IPS DF 6.9 (cell line): ENCODE measurements around the gene CFAP77.

ENCODE experiments used
- DNase-seq: peaks from one replicate; pipeline ENCODE4 v3.0.0-alpha.2; 2013; ENCODE audit warnings: low read depth, low spot score
- H3K27ac ChIP-seq: one replicate; pipeline ENCODE4 v1.5.1; 2013; ENCODE audit warnings: low read length, control low read depth
- H3K27me3 ChIP-seq: 2 replicates; pipeline ENCODE4 v1.6.1; 2013; ENCODE audit warnings: mild to moderate bottlenecking, low read length; ENCODE audit not compliant: control insufficient read depth, insufficient read depth
- H3K36me3 ChIP-seq: 2 replicates; pipeline ENCODE4 v1.6.1; 2013; ENCODE audit warnings: low read length; ENCODE audit not compliant: control insufficient read depth, insufficient read depth
- H3K4me1 ChIP-seq: 2 replicates; pipeline ENCODE4 v1.6.1; 2013; ENCODE audit warnings: low read length; ENCODE audit not compliant: control insufficient read depth, insufficient read depth
- H3K4me3 ChIP-seq: 2 replicates; pipeline ENCODE4 v1.5.1; 2013; ENCODE audit warnings: mild to moderate bottlenecking, low read length
- H3K9me3 ChIP-seq: 2 replicates; pipeline ENCODE4 v1.6.1; 2013; ENCODE audit warnings: low read length, inconsistent platforms; ENCODE audit not compliant: control insufficient read depth, insufficient read depth
- WGBS: extraction: QIAGEN DNeasy Blood & Tissue Kit; methylation state at CpG from one replicate; pipeline ENCODE4 v1.1.7; 2013; ENCODE audit warnings: mixed read lengths, missing lambda C conversion rate; ENCODE audit not compliant: insufficient read length, insufficient coverage; 5-methylcytosine and 5-hydroxymethylcytosine counted together

CFAP77 gene

DNA sequence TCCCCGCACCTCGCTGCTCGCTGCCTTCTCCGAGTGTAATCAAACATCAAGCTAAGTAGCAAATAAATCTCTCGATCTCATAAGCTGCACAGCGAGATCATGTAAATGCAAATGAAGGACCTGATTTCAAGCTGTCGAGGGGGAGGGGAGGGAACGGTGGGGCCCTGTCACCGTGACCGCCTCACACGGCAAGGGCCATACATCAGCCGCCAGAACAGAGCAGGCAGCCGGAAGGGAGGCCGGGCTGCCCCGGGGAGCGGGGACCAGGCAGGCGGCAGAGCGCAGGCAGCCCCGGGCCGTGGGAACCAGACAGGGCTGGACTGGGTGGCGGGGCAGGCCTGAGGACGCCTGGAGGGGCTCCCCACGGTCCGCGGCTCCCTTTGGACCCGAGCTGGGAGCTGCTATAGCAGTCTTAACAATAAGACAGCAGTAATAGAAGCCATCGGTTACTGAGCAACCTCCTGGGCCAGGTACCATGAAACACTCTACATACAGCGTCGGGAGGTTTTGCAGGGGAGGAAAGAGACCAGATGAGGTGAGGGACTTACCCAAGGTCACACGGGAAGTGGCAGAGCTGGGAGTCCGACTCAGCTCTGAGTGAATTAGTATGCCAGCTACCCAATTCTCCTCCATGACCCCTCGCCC lies 76.8 kb downstream of the CFAP77 start:
- H3K4me3 ChIP-seq: no peak overlapping the region
- no peaks in the 10 kb centered on the region for H3K27me3 ChIP-seq
- no peak for DNase-seq
- H3K27ac ChIP-seq: no peak overlapping the region
- no peaks in the 10 kb centered on the region for H3K36me3 ChIP-seq
- WGBS: no CpG with 5 or more reads among the region's 32 CpGs
- H3K4me1 ChIP-seq: peaks cover 6% of the 10 kb centered on the region; the same call in 1 of the 2 replicates
- H3K9me3 ChIP-seq: no peaks in the 10 kb centered on the region

DNA sequence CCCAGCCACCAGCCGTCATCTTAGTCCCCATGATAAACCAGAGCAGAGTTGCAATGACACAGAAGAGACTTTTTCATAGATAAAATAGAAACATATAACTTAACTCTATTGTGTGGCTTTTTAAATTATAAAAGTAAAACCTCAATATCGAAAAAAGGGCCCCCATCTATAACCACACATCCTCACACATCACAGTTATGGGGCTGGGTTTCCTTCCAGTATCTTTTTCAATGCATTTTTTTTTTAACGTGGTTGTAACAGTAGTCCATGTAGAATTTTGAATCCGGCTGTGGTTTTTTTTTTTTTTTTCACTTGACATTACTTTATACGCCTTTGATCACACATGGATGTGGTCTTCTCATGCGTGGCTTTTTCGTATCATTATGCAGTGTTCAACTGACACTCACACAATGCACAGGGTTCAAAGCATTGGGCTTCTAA lies 77.4 kb downstream of the CFAP77 start:
- H3K27ac ChIP-seq: no peak overlapping the region
- H3K4me3 ChIP-seq: no peak overlapping the region
- no peaks in the 10 kb centered on the region for H3K36me3 ChIP-seq
- no peaks in the 10 kb centered on the region for H3K27me3 ChIP-seq
- no CpG with 5 or more reads among the region's 7 CpGs for WGBS
- peaks cover 6% of the 10 kb centered on the region; the same call in 1 of the 2 replicates for H3K4me1 ChIP-seq
- no peak for DNase-seq
- no peaks in the 10 kb centered on the region for H3K9me3 ChIP-seq

GRCh38 chr9:132487980-132488535 lies 78.0 kb downstream of the CFAP77 start:
- Histone ChIP-seq H3K27ac (no peak overlapping the region), H3K4me3 (no peak overlapping the region), H3K27me3 (no peaks in the 10 kb centered on the region), H3K36me3 (no peaks in the 10 kb centered on the region), H3K4me1 (peaks cover 6% of the 10 kb centered on the region; the same call in 1 of the 2 replicates), H3K9me3 (no peaks in the 10 kb centered on the region)
- no CpG with 5 or more reads among the region's 7 CpGs for WGBS
- DNase-seq: no peak

- DNase-seq: no peak
- H3K27me3 ChIP-seq: no peaks in the 10 kb centered on the region
- no CpG with 5 or more reads among the region's 9 CpGs for WGBS
Observed at GRCh38 chr9:132488626-132489025, 78.6 kb downstream of the CFAP77 start.

GRCh38 chr9:132489536-132489935 lies 79.5 kb downstream of the CFAP77 start:
- peaks cover 4% of the 10 kb centered on the region; the same call in 1 of the 2 replicates for H3K4me1 ChIP-seq
- no peak for DNase-seq
- no CpG with 5 or more reads among the region's 9 CpGs for WGBS
- no peak overlapping the region for H3K27ac ChIP-seq
- no peaks in the 10 kb centered on the region for H3K9me3 ChIP-seq
- no peaks in the 10 kb centered on the region for H3K36me3 ChIP-seq
- no peak overlapping the region for H3K4me3 ChIP-seq
- no peaks in the 10 kb centered on the region for H3K27me3 ChIP-seq

More at GRCh38 chr9:132488626-132489025, 78.6 kb downstream of the CFAP77 start:
- Histone ChIP-seq H3K27ac (no peak overlapping the region), H3K4me3 (no peak overlapping the region), H3K9me3 (no peaks in the 10 kb centered on the region), H3K4me1 (peaks cover 4% of the 10 kb centered on the region; the same call in 1 of the 2 replicates), H3K36me3 (no peaks in the 10 kb centered on the region)

DNA sequence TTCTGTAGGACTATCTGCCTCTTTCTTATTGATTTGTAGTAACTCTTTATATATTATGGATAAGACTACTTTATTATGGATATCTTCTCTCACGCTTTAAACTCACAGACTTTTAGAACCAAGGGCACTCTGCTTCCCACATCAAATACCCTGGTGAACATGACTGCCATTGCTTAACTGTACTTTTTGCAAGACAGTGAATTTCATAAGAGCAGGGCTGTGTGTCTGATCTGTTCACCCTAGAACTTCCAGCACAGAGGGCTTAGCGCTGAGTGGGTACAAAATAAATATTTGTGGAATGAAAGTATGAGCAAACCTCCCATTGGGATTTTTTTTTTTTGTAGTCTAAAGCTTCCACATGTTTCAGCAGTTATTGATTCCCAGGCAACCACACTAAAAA lies 84.8 kb downstream of the CFAP77 start:
- H3K4me1 ChIP-seq: no peaks in the 10 kb centered on the region
- H3K9me3 ChIP-seq: no peaks in the 10 kb centered on the region
- DNase-seq: no peak
- no peak overlapping the region for H3K4me3 ChIP-seq
- no CpG with 5 or more reads among the region's 2 CpGs for WGBS
- no peak overlapping the region for H3K27ac ChIP-seq
- no peaks in the 10 kb centered on the region for H3K36me3 ChIP-seq
- no peaks in the 10 kb centered on the region for H3K27me3 ChIP-seq

DNA sequence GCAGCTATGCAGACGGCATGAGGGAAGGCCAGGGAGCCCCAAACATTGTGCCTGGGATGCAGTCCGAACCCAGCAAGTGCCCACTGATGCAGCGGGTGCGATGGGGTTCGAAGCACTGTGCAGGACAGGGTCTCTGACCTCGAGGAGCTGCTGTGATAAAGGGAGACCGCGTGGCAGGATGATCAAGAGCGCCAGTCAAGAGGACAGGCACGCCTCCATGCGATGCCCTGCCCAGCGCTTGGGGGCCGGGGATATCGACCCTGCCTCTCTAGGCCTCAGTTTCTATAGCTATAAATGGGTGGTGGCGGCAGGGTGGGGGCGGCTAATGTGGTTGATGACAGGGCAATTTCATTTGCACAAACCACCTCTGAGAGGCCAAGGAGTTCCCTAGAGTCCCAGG lies 87.7 kb downstream of the CFAP77 start:
- WGBS: no CpG with 5 or more reads among the region's 16 CpGs
- Histone ChIP-seq H3K36me3 (no peaks in the 10 kb centered on the region), H3K9me3 (no peaks in the 10 kb centered on the region), H3K27ac (no peak overlapping the region), H3K27me3 (no peaks in the 10 kb centered on the region), H3K4me1 (no peaks in the 10 kb centered on the region), H3K4me3 (no peak overlapping the region)
- DNase-seq: no peak

- no peaks in the 10 kb centered on the region for H3K27me3 ChIP-seq
Observed at GRCh38 chr9:132498531-132499210, 88.7 kb downstream of the CFAP77 start.

DNA sequence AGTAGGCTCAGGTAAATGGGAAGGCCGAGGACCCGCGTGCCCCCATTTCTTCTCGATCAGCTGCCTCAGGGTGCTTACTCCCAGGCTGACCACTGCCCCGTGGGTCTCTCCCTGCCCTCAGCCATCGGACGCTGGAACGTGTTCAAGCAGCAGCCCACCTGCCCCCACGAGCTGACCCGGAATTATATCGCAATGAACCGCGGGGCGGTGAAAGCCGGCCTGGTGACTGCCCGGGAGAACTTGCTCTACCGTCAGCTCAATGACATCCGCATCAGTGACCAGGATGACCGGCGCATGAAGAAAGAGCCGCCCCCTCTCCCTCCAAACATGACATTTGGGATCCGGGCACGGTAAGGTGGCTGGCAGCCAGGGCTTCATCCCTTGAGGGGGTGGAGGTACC lies 89.2 kb downstream of the CFAP77 start:
- no CpG with 5 or more reads among the region's 23 CpGs for WGBS

More at GRCh38 chr9:132498531-132499210, 88.7 kb downstream of the CFAP77 start:
- no peak for DNase-seq
- Histone ChIP-seq H3K36me3 (no peaks in the 10 kb centered on the region), H3K4me3 (no peak overlapping the region), H3K27ac (no peak overlapping the region), H3K9me3 (no peaks in the 10 kb centered on the region), H3K4me1 (no peaks in the 10 kb centered on the region)
- no CpG with 5 or more reads among the region's 20 CpGs for WGBS

GRCh38 chr9:132500193-132500592 lies 90.2 kb downstream of the CFAP77 start:
- Histone ChIP-seq H3K27me3 (no peaks in the 10 kb centered on the region), H3K36me3 (no peaks in the 10 kb centered on the region), H3K27ac (no peak overlapping the region), H3K4me3 (no peak overlapping the region), H3K9me3 (no peaks in the 10 kb centered on the region), H3K4me1 (no peaks in the 10 kb centered on the region)
- no CpG with 5 or more reads among the region's 7 CpGs for WGBS
- DNase-seq: no peak

More for the DNA sequence above, 89.2 kb downstream of the CFAP77 start:
- H3K9me3 ChIP-seq: no peaks in the 10 kb centered on the region
- H3K27me3 ChIP-seq: no peaks in the 10 kb centered on the region
- no peak for DNase-seq
- no peak overlapping the region for H3K4me3 ChIP-seq
- H3K4me1 ChIP-seq: no peaks in the 10 kb centered on the region
- H3K27ac ChIP-seq: no peak overlapping the region
- H3K36me3 ChIP-seq: no peaks in the 10 kb centered on the region
